Measurements from ENCODE around the gene DNAAF5. TPM values are rescaled to one million over a fixed set of nuclear protein-coding genes. Genes with fewer than 3 reads are reported as not detected.
"Not testable (repeated sequence)": the region's sequence is repeated elsewhere in the genome, so short reads cannot be mapped to it uniquely, and the experiment has no call there.

The DNAAF5 gene
- total RNA-seq, 2 donors from 2014 or later, result 31.0 to 54.9 TPM

DNA sequence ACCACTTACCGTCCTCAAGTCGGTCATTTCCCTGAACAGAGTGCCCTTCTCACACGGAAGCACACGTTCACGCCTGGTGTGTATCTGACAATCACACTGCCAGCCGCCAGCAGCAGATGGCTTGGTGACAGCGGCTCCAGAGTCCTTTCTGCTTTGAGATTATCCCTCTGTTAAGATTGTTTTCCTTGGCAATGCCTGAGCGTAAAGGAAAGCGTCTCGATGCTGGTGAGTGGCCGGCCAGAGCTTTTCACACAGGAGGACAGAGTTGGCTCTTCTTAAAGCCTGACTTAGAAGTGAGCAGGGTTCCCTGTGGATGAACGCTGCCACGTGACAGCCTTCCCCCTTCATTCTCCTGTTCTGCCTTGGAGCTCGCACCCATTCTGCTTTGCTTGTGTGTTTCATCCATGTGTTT lies 22.6 kb downstream of the DNAAF5 start:
- no peaks in the 10 kb centered on the region for H3K9me3 ChIP-seq
- H3K4me1 ChIP-seq, result no peaks in the 10 kb centered on the region
- H3K27me3 ChIP-seq, result no peaks in the 10 kb centered on the region
- H3K9ac ChIP-seq (ENCODE audit: low read depth in 2 of 2, low read length in 2 of 2), result no peak overlapping the region
- intact Hi-C loops (cut with DNase I), result no loop called here
- no peak for DNase-seq
- no peak overlapping the region for H3K27ac ChIP-seq
- no peaks in the 10 kb centered on the region for H3K36me3 ChIP-seq
- TF ChIP-seq, protein P1, sequence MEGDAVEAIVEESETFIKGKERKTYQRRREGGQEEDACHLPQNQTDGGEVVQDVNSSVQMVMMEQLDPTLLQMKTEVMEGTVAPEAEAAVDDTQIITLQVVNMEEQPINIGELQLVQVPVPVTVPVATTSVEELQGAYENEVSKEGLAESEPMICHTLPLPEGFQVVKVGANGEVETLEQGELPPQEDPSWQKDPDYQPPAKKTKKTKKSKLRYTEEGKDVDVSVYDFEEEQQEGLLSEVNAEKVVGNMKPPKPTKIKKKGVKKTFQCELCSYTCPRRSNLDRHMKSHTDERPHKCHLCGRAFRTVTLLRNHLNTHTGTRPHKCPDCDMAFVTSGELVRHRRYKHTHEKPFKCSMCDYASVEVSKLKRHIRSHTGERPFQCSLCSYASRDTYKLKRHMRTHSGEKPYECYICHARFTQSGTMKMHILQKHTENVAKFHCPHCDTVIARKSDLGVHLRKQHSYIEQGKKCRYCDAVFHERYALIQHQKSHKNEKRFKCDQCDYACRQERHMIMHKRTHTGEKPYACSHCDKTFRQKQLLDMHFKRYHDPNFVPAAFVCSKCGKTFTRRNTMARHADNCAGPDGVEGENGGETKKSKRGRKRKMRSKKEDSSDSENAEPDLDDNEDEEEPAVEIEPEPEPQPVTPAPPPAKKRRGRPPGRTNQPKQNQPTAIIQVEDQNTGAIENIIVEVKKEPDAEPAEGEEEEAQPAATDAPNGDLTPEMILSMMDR (IDR thresholded peaks at IDR 0.05), result no peak
- no peak overlapping the region for H3K4me3 ChIP-seq

DNA sequence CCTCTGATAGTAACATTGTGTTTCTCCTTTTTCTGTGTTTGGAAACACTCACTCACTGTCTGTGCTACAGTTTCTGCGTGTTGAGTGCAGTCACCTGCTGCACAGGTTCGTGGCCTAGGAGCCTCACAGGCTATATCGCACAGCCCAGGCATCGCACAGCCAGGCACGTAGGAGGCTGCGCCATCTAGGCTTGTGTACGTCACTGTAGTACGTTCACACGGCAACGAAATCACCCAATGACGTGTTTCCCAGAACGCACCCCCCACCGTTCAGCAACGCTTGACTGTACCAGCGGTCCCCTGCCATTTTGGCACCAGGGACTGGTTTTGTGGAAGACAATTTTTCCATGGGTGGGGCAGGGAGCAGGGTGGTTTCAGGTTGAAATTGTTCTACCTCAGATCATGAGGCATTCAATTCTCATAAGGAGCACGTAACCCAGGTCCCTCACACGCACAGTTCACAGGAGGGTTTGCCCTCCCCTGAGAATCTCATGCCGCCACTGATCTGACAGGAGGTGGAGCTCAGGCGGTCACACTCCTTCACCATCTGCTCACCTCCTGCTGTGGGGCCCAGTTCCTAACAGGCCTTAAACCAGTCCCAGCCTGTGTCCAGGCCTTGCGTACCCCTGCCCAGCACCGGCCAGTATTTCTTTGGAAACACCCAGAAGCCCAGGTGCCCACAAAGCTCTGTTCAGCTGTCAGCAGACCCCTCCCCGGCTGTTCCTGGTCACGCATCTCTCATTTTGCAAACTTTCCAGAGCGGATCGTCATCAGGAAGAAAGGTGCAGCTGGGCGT lies 23.8 kb downstream of the DNAAF5 start:
- DNase-seq, result no peak
- intact Hi-C loops (cut with DNase I), result no loop called here
- H3K27me3 ChIP-seq, result no peaks in the 10 kb centered on the region
- no peak overlapping the region for H3K9ac ChIP-seq (ENCODE audit: low read depth in 2 of 2, low read length in 2 of 2)
- no peak overlapping the region for H3K4me3 ChIP-seq
- peaks cover 5% of the 10 kb centered on the region for H3K36me3 ChIP-seq
- no peak overlapping the region for H3K27ac ChIP-seq
- TF ChIP-seq, protein P1 (IDR thresholded peaks at IDR 0.05), result no peak
- no peaks in the 10 kb centered on the region for H3K4me1 ChIP-seq
- H3K9me3 ChIP-seq, result no peaks in the 10 kb centered on the region

DNA sequence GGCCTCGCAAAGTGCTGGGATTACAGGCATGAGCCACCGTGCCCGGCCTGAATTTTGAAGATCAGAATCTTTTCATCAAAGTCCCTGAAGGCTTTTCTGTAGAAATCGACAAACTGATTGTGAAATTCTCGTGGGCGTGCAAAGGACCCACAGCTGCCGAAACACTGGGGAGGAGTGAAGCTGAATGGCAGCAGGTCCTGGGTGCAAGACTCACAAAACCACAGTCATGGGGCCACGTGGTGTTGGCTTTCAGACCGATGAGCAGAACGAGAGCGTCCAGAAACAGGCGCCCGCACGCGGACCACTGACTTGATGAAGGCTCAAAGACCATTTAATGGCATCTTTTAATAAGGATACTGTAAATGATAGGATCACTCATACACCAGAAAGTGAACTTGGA lies 25.3 kb downstream of the DNAAF5 start:
- H3K27me3 ChIP-seq, result no peaks in the 10 kb centered on the region
- intact Hi-C loops (cut with DNase I), result no loop called here
- no peaks in the 10 kb centered on the region for H3K9me3 ChIP-seq
- H3K4me3 ChIP-seq, result no peak overlapping the region
- H3K9ac ChIP-seq (ENCODE audit: low read depth in 2 of 2, low read length in 2 of 2), result no peak overlapping the region
- H3K27ac ChIP-seq, result no peak overlapping the region
- peaks cover 5% of the 10 kb centered on the region for H3K36me3 ChIP-seq
- TF ChIP-seq, protein P1 (IDR thresholded peaks at IDR 0.05), result no peak
- no peaks in the 10 kb centered on the region for H3K4me1 ChIP-seq
- DNase-seq, result no peak

DNA sequence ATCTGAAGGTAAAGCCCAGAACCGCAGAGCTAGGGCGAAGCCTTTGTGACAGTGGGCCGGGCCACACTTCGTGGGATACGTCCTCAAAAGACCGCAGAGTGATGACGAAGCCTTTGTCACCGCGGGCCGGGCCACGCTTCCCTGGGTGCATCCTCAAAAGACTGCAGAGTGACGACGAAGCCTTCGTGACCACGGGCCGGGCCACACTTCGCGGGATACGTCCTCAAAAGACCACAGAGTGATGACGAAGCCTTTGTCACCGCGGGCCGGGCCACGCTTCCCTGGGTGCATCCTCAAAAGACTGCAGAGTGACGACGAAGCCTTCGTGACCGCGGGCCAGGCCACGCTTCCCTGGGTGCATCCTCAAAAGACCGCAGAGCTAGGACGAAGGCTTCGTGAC lies 25.8 kb downstream of the DNAAF5 start:
- H3K9me3 ChIP-seq; DNase-seq; H3K9ac ChIP-seq (ENCODE audit: low read depth in 2 of 2, low read length in 2 of 2); H3K27ac ChIP-seq; H3K36me3 ChIP-seq; H3K27me3 ChIP-seq; H3K4me1 ChIP-seq; H3K4me3 ChIP-seq; intact Hi-C loops (cut with DNase I): not testable (repeated sequence)

DNA sequence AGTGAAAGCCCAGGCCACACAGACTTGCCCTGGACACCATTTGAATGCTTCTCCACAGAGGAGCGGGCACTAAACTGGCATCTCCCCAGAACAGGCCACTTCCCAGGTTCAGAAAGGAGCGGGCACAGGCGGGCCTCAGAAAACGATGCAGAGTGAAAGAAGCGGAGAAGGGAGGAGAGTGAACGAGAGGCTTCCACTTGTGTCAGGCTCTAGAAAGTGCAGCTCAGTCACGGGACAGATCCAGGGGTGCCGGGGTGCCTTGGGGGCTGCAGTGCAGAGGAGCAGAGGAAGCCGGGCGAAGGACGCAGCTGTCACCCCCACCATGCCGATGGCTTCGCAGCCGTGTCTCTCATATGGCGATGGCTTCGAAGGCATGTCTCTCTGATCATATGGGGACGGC lies 26.7 kb downstream of the DNAAF5 start:
- DNase-seq, result no peak
- intact Hi-C loops (cut with DNase I), result no loop called here
- H3K27ac ChIP-seq, result no peak overlapping the region
- TF ChIP-seq, protein P1 (IDR thresholded peaks at IDR 0.05), result no peak
- peaks cover 10% of the 10 kb centered on the region for H3K36me3 ChIP-seq
- no peaks in the 10 kb centered on the region for H3K4me1 ChIP-seq
- no peaks in the 10 kb centered on the region for H3K9me3 ChIP-seq
- no peak overlapping the region for H3K4me3 ChIP-seq
- H3K27me3 ChIP-seq, result no peaks in the 10 kb centered on the region
- H3K9ac ChIP-seq (ENCODE audit: low read depth in 2 of 2, low read length in 2 of 2), result no peak overlapping the region

Data from colonic mucosa (tissue), 4 donors.